CD14-positive monocyte (primary cell): Measurements from ENCODE around the gene LRRC4C. TPM values are rescaled to one million over a fixed set of nuclear protein-coding genes. Genes with fewer than 3 reads are reported as not detected.

ENCODE experiments used
- DNase-seq, 3 donors: peaks; one replicate each; pipeline ENCODE4 v3.0.0-alpha.2; 2011 to 2022
- H2AFZ ChIP-seq: 2 replicates; pipeline ENCODE4 v1.6.0; 2012; ENCODE audit warnings: mild to moderate bottlenecking, low read depth, low read length, inconsistent platforms; ENCODE audit not compliant: insufficient read depth, poor library complexity, severe bottlenecking
- H3K27ac ChIP-seq, 2 donors: 1 replicate in 1 of 2; 2 replicates in 1 of 2; pipeline ENCODE4 v1.5.1; 2012 to 2013; ENCODE audit warnings: low read length in 2 of 2, control low read depth in 1 of 2, inconsistent platforms in 1 of 2, low read depth in 1 of 2, mild to moderate bottlenecking in 1 of 2
- H3K27me3 ChIP-seq, 2 donors: one replicate each; pipeline versions ENCODE4 v1.6.0 to v1.6.1; 2011 to 2013; ENCODE audit warnings: low read length in 2 of 2; ENCODE audit not compliant: control insufficient read depth in 2 of 2, insufficient read depth in 2 of 2
- H3K36me3 ChIP-seq, 2 donors: replicated peaks in 1 of 2; 1 replicate in 1 of 2; 2 replicates in 1 of 2; pipeline versions ENCODE4 v1.5.1 to v1.6.1; 2012 to 2013; ENCODE audit warnings: low read length in 2 of 2, control low read depth in 1 of 2, inconsistent platforms in 1 of 2, mild to moderate bottlenecking in 1 of 2; ENCODE audit not compliant: insufficient read depth in 2 of 2, control insufficient read depth in 1 of 2
- H3K4me1 ChIP-seq, 2 donors: 1 replicate in 1 of 2; 2 replicates in 1 of 2; pipeline versions ENCODE4 v1.5.1 to v1.6.1; 2012 to 2013; ENCODE audit warnings: low read length in 2 of 2, control low read depth in 1 of 2, inconsistent platforms in 1 of 2, mild to moderate bottlenecking in 1 of 2, moderate library complexity in 1 of 2; ENCODE audit not compliant: insufficient read depth in 2 of 2, control insufficient read depth in 1 of 2
- H3K4me2 ChIP-seq: replicated peaks from 2 replicates; pipeline ENCODE3; 2012; ENCODE audit warnings: low read length, moderate library complexity, mild to moderate bottlenecking; ENCODE audit not compliant: poor library complexity, severe bottlenecking; ENCODE audit errors: extremely low read depth
- H3K4me3 ChIP-seq, 3 experiments: fragments of 200-600 bp in 1 of 3; sonication (generic) in 1 of 3; replicated peaks in 1 of 3; 1 replicate in 2 of 3; 2 replicates in 1 of 3; pipeline ENCODE4 v1.5.1; 2011 to 2013; ENCODE audit warnings: low read length in 3 of 3, mild to moderate bottlenecking in 3 of 3, control low read depth in 2 of 3, low read depth in 2 of 3, inconsistent platforms in 1 of 3, moderate library complexity in 1 of 3
- H3K79me2 ChIP-seq: 2 replicates; pipeline ENCODE4 v1.6.0; 2012; ENCODE audit warnings: mild to moderate bottlenecking, control low read depth, inconsistent platforms, low read length, moderate library complexity; ENCODE audit not compliant: insufficient read depth
- H3K9ac ChIP-seq: 2 replicates; pipeline ENCODE4 v1.6.0; 2017; ENCODE audit warnings: low read length, mild to moderate bottlenecking; ENCODE audit not compliant: insufficient read depth, poor library complexity, severe bottlenecking
- H3K9me3 ChIP-seq, 2 donors: replicated peaks in 1 of 2; 1 replicate in 1 of 2; 2 replicates in 1 of 2; pipeline versions ENCODE4 v1.5.1 to v1.6.1; 2012 to 2013; ENCODE audit warnings: low read length in 2 of 2, control low read depth in 1 of 2; ENCODE audit not compliant: control insufficient read depth in 1 of 2, insufficient read depth in 1 of 2
- H4K20me1 ChIP-seq: 2 replicates; pipeline ENCODE4 v1.6.0; 2012; ENCODE audit warnings: mild to moderate bottlenecking, low read length, control low read depth, moderate library complexity; ENCODE audit not compliant: insufficient read depth
- H3K27ac Mint-ChIP-seq, 7 donors: one replicate each; pipeline ENCODE4 v1.8.0; 2020; ENCODE audit warnings: mild to moderate bottlenecking in 7 of 7, mixed read lengths in 7 of 7, moderate library complexity in 6 of 7, inconsistent platforms in 2 of 7
- H3K27me3 Mint-ChIP-seq, 3 donors: one replicate each; pipeline ENCODE4 v1.8.0; 2021 to 2022; ENCODE audit warnings: low read depth in 3 of 3, mild to moderate bottlenecking in 3 of 3, mixed read lengths in 3 of 3, moderate library complexity in 3 of 3, inconsistent platforms in 1 of 3
- H3K36me3 Mint-ChIP-seq, 2 donors: one replicate each; pipeline ENCODE4 v1.8.0; 2020; ENCODE audit warnings: mixed read lengths in 2 of 2, inconsistent platforms in 1 of 2, mild to moderate bottlenecking in 1 of 2
- H3K4me1 Mint-ChIP-seq: one replicate; pipeline ENCODE4 v1.8.0; 2020; ENCODE audit warnings: mild to moderate bottlenecking, mixed read lengths
- H3K4me3 Mint-ChIP-seq, 2 donors: one replicate each; pipeline ENCODE4 v1.8.0; 2020; ENCODE audit warnings: mild to moderate bottlenecking in 2 of 2, mixed read lengths in 2 of 2, moderate library complexity in 1 of 2
- H3K9me3 Mint-ChIP-seq, 7 donors: one replicate each; pipeline ENCODE4 v1.8.0; 2020 to 2022; ENCODE audit warnings: mixed read lengths in 7 of 7, mild to moderate bottlenecking in 6 of 7, moderate library complexity in 6 of 7, inconsistent platforms in 2 of 7
- CTCF ChIP-seq: fragments of 200-600 bp; IDR thresholded peaks from one replicate; pipeline ENCODE4 v1.8.0; 2022; ENCODE audit warnings: antibody characterized with exemption, mild to moderate bottlenecking
- WGBS: methylation state at CpG from one replicate; pipeline ENCODE4 v1.1.5; 2013; ENCODE audit warnings: missing lambda C conversion rate; ENCODE audit not compliant: insufficient coverage; 5-methylcytosine and 5-hydroxymethylcytosine counted together
- intact Hi-C, 2 donors: fragments of 100-400 bp; cut with micrococcal nuclease; formaldehyde crosslinking; loops; one replicate each; pipeline versions ENCODE4 v1.15.0 to v1.15.1; 2023
- polyA plus RNA-seq, 3 donors: library from polyadenylated mRNA; depleted of rRNA in 1 of 3; unstranded in 2 of 3; stranded (reverse) in 1 of 3; fragments of 300-500 nt in 2 of 3; fragments of >200 nt in 1 of 3; fragmentation: Illumina TruSeq in 2 of 3; gene quantifications; 1 replicate in 2 of 3; 2 replicates in 1 of 3; pipeline ENCODE4 v1.2.3, GENCODE V29; 2012 to 2021

LRRC4C gene
- polyA plus RNA-seq, 3 donors = not detected

GRCh38 chr11:41274831-41275230 is 184.6 kb downstream of the LRRC4C start:
- intact Hi-C loops = no loop called here
- no peak for TF ChIP-seq CTCF
- Mint-ChIP-seq H3K27me3 (no peaks in the 10 kb centered on the region), H3K4me3 (no peak overlapping the region), H3K9me3 (peaks cover 0 to 6% (median 4%) of the 10 kb centered on the region in 7 donors), H3K27ac (no peak overlapping the region), H3K36me3 (no peaks in the 10 kb centered on the region), H3K4me1 (no peaks in the 10 kb centered on the region)
- Histone ChIP-seq H4K20me1 (no peaks in the 10 kb centered on the region), H3K4me1 (no peaks in the 10 kb centered on the region), H3K27ac (no peak overlapping the region), H3K4me2 (no peak overlapping the region), H3K36me3 (no peaks in the 10 kb centered on the region), H3K4me3 (no peak overlapping the region), H3K27me3 (no peaks in the 10 kb centered on the region), H3K79me2 (no peaks in the 10 kb centered on the region), H3K9ac (no peak overlapping the region), H2AFZ (no peak overlapping the region), H3K9me3 (peaks cover 0 to 4% of the 10 kb centered on the region in 2 donors)
- DNase-seq = no peak
- 83% methylated on average over 6 of the region's 8 CpGs for WGBS

- Mint-ChIP-seq H3K4me3 (no peak overlapping the region), H3K27ac (no peak overlapping the region), H3K36me3 (no peaks in the 10 kb centered on the region), H3K9me3 (peaks cover 1 to 6% (median 4%) of the 10 kb centered on the region in 7 donors), H3K27me3 (no peaks in the 10 kb centered on the region), H3K4me1 (no peaks in the 10 kb centered on the region)
- no peak for TF ChIP-seq CTCF
- no peak overlapping the region for H3K9ac ChIP-seq
- no peak for DNase-seq
- no peak overlapping the region for H3K4me3 ChIP-seq
- no peak overlapping the region for H2AFZ ChIP-seq
- intact Hi-C loops = no loop called here
- no peaks in the 10 kb centered on the region for H3K27me3 ChIP-seq
- WGBS = 93% methylated on average over 3 of the region's 3 CpGs
- H4K20me1 ChIP-seq = no peaks in the 10 kb centered on the region
- H3K4me2 ChIP-seq = no peak overlapping the region
- no peaks in the 10 kb centered on the region for H3K4me1 ChIP-seq
- no peaks in the 10 kb centered on the region for H3K79me2 ChIP-seq
- no peaks in the 10 kb centered on the region for H3K36me3 ChIP-seq
- H3K9me3 ChIP-seq = peaks cover 0 to 4% of the 10 kb centered on the region in 2 donors
- H3K27ac ChIP-seq = no peak overlapping the region
Observed at GRCh38 chr11:41273908-41274307, 185.5 kb downstream of the LRRC4C start.
